GM23338 (cell line): Measurements from ENCODE around the gene TNNT3.

ENCODE experiments used
- CREB1 ChIP-seq: fragments of 250-450 bp; sonication (Bioruptor Pico); IDR thresholded peaks from 2 replicates; pipeline ENCODE4 v1.5.0; 2020; ENCODE audit warnings: low read depth, mild to moderate bottlenecking, moderate library complexity
- EZH2 ChIP-seq: fragments of 200-600 bp; sonication (generic); IDR thresholded peaks from one replicate; pipeline ENCODE4 v1.8.0; 2017; ENCODE audit warnings: antibody characterized with exemption, mild to moderate bottlenecking, low read depth; ENCODE audit not compliant: unreplicated experiment
- EZH2phosphoT487 ChIP-seq: fragments of 200-600 bp; sonication (generic); IDR thresholded peaks from one replicate; pipeline ENCODE4 v1.8.1; 2018; ENCODE audit warnings: antibody characterized with exemption; ENCODE audit not compliant: unreplicated experiment
- POLR2AphosphoS5 ChIP-seq: IDR thresholded peaks from 2 replicates; pipeline ENCODE4 v1.6.1; 2016; ENCODE audit warnings: antibody characterized with exemption, low read depth
- STAT1 ChIP-seq: IDR thresholded peaks from one replicate; pipeline ENCODE4 v1.6.1; 2016; ENCODE audit warnings: antibody characterized with exemption; ENCODE audit not compliant: unreplicated experiment
- ZNF114 ChIP-seq: fragments of 250-450 bp; sonication (Bioruptor Pico); IDR thresholded peaks from 2 replicates; pipeline ENCODE4 v1.5.0; 2020; ENCODE audit warnings: mild to moderate bottlenecking, moderate library complexity
- TF ChIP-seq, protein P1 (sequence below), 2 experiments: fragments of 200-600 bp in 1 of 2; sonication (generic) in 1 of 2; conservative IDR thresholded peaks; 2 replicates each; pipeline versions ENCODE4 v1.5.1 to v1.6.1; 2016 to 2017; ENCODE audit warnings: antibody characterized with exemption in 2 of 2, low read depth in 2 of 2, mild to moderate bottlenecking in 2 of 2, moderate library complexity in 1 of 2
- TF ChIP-seq, protein P2 (sequence below): IDR thresholded peaks from one replicate; pipeline ENCODE4 v1.6.1; 2018; ENCODE audit warnings: antibody characterized with exemption; ENCODE audit not compliant: unreplicated experiment

DNA sequence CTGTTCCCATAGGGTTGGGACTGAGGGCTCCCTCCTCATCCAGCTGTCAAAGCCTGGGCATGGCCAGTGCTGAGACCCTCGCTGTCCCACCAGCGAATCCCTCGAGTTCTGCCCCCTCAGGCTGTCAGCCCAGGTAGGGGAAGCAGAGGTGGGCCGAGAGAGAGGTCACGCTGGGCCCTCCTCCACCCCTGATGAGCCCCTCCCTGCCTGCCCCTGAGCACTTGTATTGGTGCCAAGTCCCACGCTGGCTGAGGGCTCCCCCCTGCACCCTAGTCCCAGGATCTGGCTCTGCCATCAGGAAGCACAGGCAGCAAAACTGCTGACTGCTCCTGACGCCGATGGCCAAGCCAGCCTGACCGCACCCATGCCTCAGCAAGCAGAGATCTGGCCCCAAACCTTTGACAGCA lies 31.2 kb upstream of the TNNT3 start:
- TF ChIP-seq, protein P1, sequence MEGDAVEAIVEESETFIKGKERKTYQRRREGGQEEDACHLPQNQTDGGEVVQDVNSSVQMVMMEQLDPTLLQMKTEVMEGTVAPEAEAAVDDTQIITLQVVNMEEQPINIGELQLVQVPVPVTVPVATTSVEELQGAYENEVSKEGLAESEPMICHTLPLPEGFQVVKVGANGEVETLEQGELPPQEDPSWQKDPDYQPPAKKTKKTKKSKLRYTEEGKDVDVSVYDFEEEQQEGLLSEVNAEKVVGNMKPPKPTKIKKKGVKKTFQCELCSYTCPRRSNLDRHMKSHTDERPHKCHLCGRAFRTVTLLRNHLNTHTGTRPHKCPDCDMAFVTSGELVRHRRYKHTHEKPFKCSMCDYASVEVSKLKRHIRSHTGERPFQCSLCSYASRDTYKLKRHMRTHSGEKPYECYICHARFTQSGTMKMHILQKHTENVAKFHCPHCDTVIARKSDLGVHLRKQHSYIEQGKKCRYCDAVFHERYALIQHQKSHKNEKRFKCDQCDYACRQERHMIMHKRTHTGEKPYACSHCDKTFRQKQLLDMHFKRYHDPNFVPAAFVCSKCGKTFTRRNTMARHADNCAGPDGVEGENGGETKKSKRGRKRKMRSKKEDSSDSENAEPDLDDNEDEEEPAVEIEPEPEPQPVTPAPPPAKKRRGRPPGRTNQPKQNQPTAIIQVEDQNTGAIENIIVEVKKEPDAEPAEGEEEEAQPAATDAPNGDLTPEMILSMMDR (conservative IDR thresholded peaks at IDR 0.05; ENCODE audit: low read depth in 2 of 2): no peak
- TF ChIP-seq POLR2AphosphoS5: no peak
- TF ChIP-seq, protein P2, sequence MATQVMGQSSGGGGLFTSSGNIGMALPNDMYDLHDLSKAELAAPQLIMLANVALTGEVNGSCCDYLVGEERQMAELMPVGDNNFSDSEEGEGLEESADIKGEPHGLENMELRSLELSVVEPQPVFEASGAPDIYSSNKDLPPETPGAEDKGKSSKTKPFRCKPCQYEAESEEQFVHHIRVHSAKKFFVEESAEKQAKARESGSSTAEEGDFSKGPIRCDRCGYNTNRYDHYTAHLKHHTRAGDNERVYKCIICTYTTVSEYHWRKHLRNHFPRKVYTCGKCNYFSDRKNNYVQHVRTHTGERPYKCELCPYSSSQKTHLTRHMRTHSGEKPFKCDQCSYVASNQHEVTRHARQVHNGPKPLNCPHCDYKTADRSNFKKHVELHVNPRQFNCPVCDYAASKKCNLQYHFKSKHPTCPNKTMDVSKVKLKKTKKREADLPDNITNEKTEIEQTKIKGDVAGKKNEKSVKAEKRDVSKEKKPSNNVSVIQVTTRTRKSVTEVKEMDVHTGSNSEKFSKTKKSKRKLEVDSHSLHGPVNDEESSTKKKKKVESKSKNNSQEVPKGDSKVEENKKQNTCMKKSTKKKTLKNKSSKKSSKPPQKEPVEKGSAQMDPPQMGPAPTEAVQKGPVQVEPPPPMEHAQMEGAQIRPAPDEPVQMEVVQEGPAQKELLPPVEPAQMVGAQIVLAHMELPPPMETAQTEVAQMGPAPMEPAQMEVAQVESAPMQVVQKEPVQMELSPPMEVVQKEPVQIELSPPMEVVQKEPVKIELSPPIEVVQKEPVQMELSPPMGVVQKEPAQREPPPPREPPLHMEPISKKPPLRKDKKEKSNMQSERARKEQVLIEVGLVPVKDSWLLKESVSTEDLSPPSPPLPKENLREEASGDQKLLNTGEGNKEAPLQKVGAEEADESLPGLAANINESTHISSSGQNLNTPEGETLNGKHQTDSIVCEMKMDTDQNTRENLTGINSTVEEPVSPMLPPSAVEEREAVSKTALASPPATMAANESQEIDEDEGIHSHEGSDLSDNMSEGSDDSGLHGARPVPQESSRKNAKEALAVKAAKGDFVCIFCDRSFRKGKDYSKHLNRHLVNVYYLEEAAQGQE: no peak
- no peak for TF ChIP-seq EZH2
- TF ChIP-seq ZNF114 (CRISPR knock-in tag): no peak
- no peak for TF ChIP-seq EZH2phosphoT487
- no peak for TF ChIP-seq CREB1 (CRISPR knock-in tag)
- no peak for TF ChIP-seq STAT1
